Neuronal stem cell (in vitro differentiated cells): ENCODE results near the gene FCER2.

Source experiments
- DNase-seq: peaks from one replicate; pipeline ENCODE4 v3.0.0-alpha.2; 2013; ENCODE audit warnings: low spot score
- H2AFZ ChIP-seq: one replicate; pipeline ENCODE4 v1.6.1; 2013; ENCODE audit warnings: mild to moderate bottlenecking, low read length, inconsistent platforms
- H2AK5ac ChIP-seq: 2 replicates; pipeline ENCODE4 v1.6.1; 2013; ENCODE audit warnings: low read depth, mild to moderate bottlenecking, inconsistent platforms, low read length, moderate library complexity, mixed read lengths
- H2BK120ac ChIP-seq: 2 replicates; pipeline ENCODE4 v1.6.1; 2013; ENCODE audit warnings: low read depth, mild to moderate bottlenecking, inconsistent platforms, low read length, moderate library complexity, mixed read lengths
- H2BK12ac ChIP-seq: one replicate; pipeline ENCODE4 v1.6.1; 2013; ENCODE audit warnings: low read length, inconsistent platforms
- H2BK15ac ChIP-seq: 2 replicates; pipeline ENCODE4 v1.6.1; 2013; ENCODE audit warnings: mild to moderate bottlenecking, low read length, inconsistent platforms, mixed read lengths
- H2BK5ac ChIP-seq: one replicate; pipeline ENCODE4 v1.6.1; 2013; ENCODE audit warnings: inconsistent platforms, mild to moderate bottlenecking, low read length, moderate library complexity
- H3K14ac ChIP-seq: one replicate; pipeline ENCODE4 v1.6.1; 2013; ENCODE audit warnings: low read length, inconsistent platforms
- H3K18ac ChIP-seq: 2 replicates; pipeline ENCODE4 v1.6.1; 2013; ENCODE audit warnings: low read length, inconsistent platforms
- H3K23ac ChIP-seq: 2 replicates; pipeline ENCODE4 v1.6.1; 2013; ENCODE audit warnings: low read depth, mild to moderate bottlenecking, mixed read lengths, low read length, inconsistent platforms; ENCODE audit not compliant: poor library complexity
- H3K27ac ChIP-seq: replicated peaks from 3 replicates; pipeline ENCODE4 v1.5.1; 2013; ENCODE audit warnings: low read length, inconsistent platforms
- H3K27me3 ChIP-seq, 3 experiments: 2 replicates each; pipeline ENCODE4 v1.6.1; 2013; ENCODE audit warnings: low read length in 3 of 3, mild to moderate bottlenecking in 2 of 3, inconsistent platforms in 1 of 3, low read depth in 1 of 3, mixed read lengths in 1 of 3, moderate library complexity in 1 of 3; ENCODE audit not compliant: control insufficient read depth in 3 of 3, insufficient read depth in 3 of 3
- H3K36me3 ChIP-seq, 2 donors: replicated peaks in 1 of 2; 2 replicates each; pipeline ENCODE4 v1.6.1; 2013; ENCODE audit warnings: low read length in 2 of 2; ENCODE audit not compliant: control insufficient read depth in 2 of 2, insufficient read depth in 2 of 2
- H3K4ac ChIP-seq: 2 replicates; pipeline ENCODE4 v1.6.1; 2013; ENCODE audit warnings: inconsistent platforms, mild to moderate bottlenecking, low read length, moderate library complexity
- H3K4me1 ChIP-seq, 2 donors: 1 replicate in 1 of 2; 2 replicates in 1 of 2; pipeline ENCODE4 v1.6.1; 2013; ENCODE audit warnings: low read length in 2 of 2, low read depth in 1 of 2; ENCODE audit not compliant: control insufficient read depth in 2 of 2, insufficient read depth in 1 of 2
- H3K4me2 ChIP-seq: one replicate; pipeline ENCODE4 v1.6.1; 2013; ENCODE audit warnings: mild to moderate bottlenecking, low read length, inconsistent platforms; ENCODE audit not compliant: insufficient read depth, poor library complexity, severe bottlenecking
- H3K4me3 ChIP-seq, 2 donors: 2 replicates each; pipeline ENCODE4 v1.5.1; 2013; ENCODE audit warnings: low read length in 2 of 2, mild to moderate bottlenecking in 2 of 2, inconsistent platforms in 1 of 2, moderate library complexity in 1 of 2
- H3K79me1 ChIP-seq: one replicate; pipeline ENCODE4 v1.6.1; 2013; ENCODE audit warnings: low read depth, mild to moderate bottlenecking, inconsistent platforms, low read length, moderate library complexity
- H3K9ac ChIP-seq: one replicate; pipeline ENCODE4 v1.6.1; 2013; ENCODE audit warnings: mild to moderate bottlenecking, low read depth, low read length, inconsistent platforms; ENCODE audit not compliant: poor library complexity
- H3K9me3 ChIP-seq, 2 donors: replicated peaks in 1 of 2; 2 replicates each; pipeline versions ENCODE3 to v1.6.1; 2013; ENCODE audit warnings: low read length in 2 of 2, mild to moderate bottlenecking in 2 of 2, inconsistent platforms in 1 of 2, low read depth in 1 of 2, mixed read lengths in 1 of 2, moderate library complexity in 1 of 2; ENCODE audit not compliant: control insufficient read depth in 2 of 2, insufficient read depth in 1 of 2
- H4K8ac ChIP-seq: one replicate; pipeline ENCODE4 v1.6.1; 2013; ENCODE audit warnings: low read depth, mild to moderate bottlenecking, inconsistent platforms, low read length, moderate library complexity
- H4K91ac ChIP-seq: one replicate; pipeline ENCODE4 v1.6.1; 2013; ENCODE audit warnings: low read length, low read depth, mild to moderate bottlenecking, inconsistent platforms; ENCODE audit not compliant: poor library complexity
- WGBS, 2 donors: extraction: QIAGEN DNeasy Blood & Tissue Kit; methylation state at CpG; one replicate each; pipeline ENCODE4 v1.1.7; 2013; ENCODE audit warnings: missing lambda C conversion rate in 2 of 2, mixed read lengths in 1 of 2; ENCODE audit not compliant: insufficient read length in 2 of 2, insufficient replicate concordance in 1 of 2; ENCODE audit errors: extremely low coverage in 2 of 2; 5-methylcytosine and 5-hydroxymethylcytosine counted together

FCER2 gene

DNA sequence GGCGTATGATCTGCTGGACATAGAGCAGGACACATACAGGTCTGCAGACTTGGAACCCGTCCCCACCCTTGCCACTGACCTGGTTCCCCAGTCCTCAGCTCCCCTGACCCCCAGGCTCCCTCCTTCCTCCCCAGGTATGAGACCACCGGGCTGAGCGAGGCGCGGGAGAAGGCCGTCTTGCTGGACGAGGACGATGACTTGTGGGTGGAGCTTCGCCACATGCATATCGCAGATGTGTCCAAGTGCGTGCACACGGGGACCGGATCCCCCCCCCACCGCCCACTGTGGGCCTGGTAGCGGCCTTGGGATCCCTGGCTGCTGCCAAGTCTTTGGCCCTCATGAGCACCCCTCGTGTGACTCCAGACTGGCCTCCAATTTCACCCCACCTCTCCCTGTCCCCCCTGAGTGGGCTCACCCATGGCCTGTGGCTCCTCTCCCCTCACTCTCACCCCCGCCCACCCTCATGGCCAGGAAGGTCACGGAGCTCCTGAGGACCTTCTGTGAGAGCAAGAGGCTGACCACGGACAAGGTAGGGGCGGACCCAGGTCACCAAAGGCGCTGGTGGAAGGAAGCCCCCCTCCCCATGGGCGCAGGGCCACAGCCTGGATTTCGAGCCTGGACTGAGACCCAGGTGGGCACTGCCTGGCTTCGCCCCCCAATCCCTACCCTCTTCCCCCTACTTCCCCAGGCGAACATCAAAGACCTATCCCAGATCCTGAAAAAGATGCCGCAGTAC is 59.5 kb downstream of the FCER2 start:
- H2AK5ac ChIP-seq: peak overlapping the region; percentile 37
- H3K23ac ChIP-seq: peak overlapping the region; percentile 55
- H2BK5ac ChIP-seq: peak overlapping the region; percentile 82
- peak overlapping the region; percentile 56 for H3K14ac ChIP-seq
- no peak overlapping the region for H3K4me3 ChIP-seq
- H3K4me1 ChIP-seq: peaks cover 0 to 3% of the 10 kb centered on the region in 2 donors
- no peak overlapping the region for H2BK15ac ChIP-seq
- peaks cover 0 to 8% of the 10 kb centered on the region in 2 donors for H3K9me3 ChIP-seq
- DNase-seq: no peak
- no peak overlapping the region for H4K91ac ChIP-seq
- peaks cover 0 to 18% (median 2%) of the 10 kb centered on the region in 3 experiments for H3K27me3 ChIP-seq
- no peak overlapping the region for H3K18ac ChIP-seq
- no CpG with 5 or more reads among the region's 27 CpGs for WGBS, 2 donors
- H3K79me1 ChIP-seq: peaks cover 5% of the 10 kb centered on the region
- H4K8ac ChIP-seq: no peak overlapping the region
- H2BK120ac ChIP-seq: no peak overlapping the region
- H3K4ac ChIP-seq: no peak overlapping the region
- H3K27ac ChIP-seq: no peak overlapping the region
- no peak overlapping the region for H2BK12ac ChIP-seq
- peaks cover 0 to 3% of the 10 kb centered on the region in 2 donors for H3K36me3 ChIP-seq
- no peak overlapping the region for H2AFZ ChIP-seq
- peak overlapping the region; percentile 4 for H3K9ac ChIP-seq
- H3K4me2 ChIP-seq: no peak overlapping the region

- no peak overlapping the region for H2AFZ ChIP-seq
- H3K4ac ChIP-seq: no peak overlapping the region
- no peak overlapping the region for H2BK12ac ChIP-seq
- no peak overlapping the region for H2AK5ac ChIP-seq
- H3K18ac ChIP-seq: no peak overlapping the region
- H3K4me3 ChIP-seq: no peak overlapping the region
- peak overlapping the region; percentile 55 for H3K23ac ChIP-seq
- H3K9ac ChIP-seq: no peak overlapping the region
- H3K27ac ChIP-seq: no peak overlapping the region
- H2BK120ac ChIP-seq: no peak overlapping the region
- H3K27me3 ChIP-seq: peaks cover 0 to 21% (median 2%) of the 10 kb centered on the region in 3 experiments
- H2BK15ac ChIP-seq: no peak overlapping the region
- peak overlapping the region; percentile 56 for H3K14ac ChIP-seq
- H3K36me3 ChIP-seq: peaks cover 0 to 3% of the 10 kb centered on the region in 2 donors
- no peak overlapping the region for H3K4me2 ChIP-seq
- WGBS, 2 donors: no CpG with 5 or more reads among the region's 43 CpGs
- no peak overlapping the region for H4K91ac ChIP-seq
- no peak for DNase-seq
- H2BK5ac ChIP-seq: peak overlapping the region; percentile 82
- peaks cover 0 to 5% of the 10 kb centered on the region in 2 donors for H3K4me1 ChIP-seq
- no peak overlapping the region for H4K8ac ChIP-seq
- H3K79me1 ChIP-seq: peaks cover 5% of the 10 kb centered on the region
- H3K9me3 ChIP-seq: peaks cover 0 to 8% of the 10 kb centered on the region in 2 donors
Observed at GRCh38 chr19:7641290-7642276, 60.3 kb downstream of the FCER2 start.

DNA sequence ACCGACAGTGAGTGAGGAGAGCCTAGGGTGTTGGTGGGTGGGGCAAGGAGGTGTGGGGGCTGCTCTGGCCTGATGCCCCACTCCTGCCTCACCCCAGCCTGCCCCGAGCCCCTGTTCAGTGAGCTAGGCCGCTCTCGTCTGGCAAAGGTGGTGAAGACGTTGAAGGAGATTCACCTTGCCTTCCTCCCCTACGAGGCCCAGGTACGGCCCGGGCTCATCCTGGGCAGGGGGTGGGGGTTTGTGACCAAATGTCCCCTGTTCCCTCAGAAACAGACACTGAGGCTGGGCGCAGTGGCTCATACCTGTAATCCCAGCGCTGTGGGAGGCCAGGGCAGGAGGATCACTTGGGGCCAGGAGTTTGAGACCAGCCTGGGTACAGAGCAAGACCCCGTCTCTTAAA is 61.1 kb downstream of the FCER2 start:
- Histone ChIP-seq H3K4me2 (no peak overlapping the region), H3K23ac (no peak overlapping the region)
- no CpG with 5 or more reads among the region's 11 CpGs for WGBS, 2 donors

More for the DNA sequence above, 61.1 kb downstream of the FCER2 start:
- Histone ChIP-seq H3K4me3 (no peak overlapping the region), H3K14ac (no peak overlapping the region), H4K91ac (no peak overlapping the region), H3K4me1 (peaks cover 0 to 7% of the 10 kb centered on the region in 2 donors), H2BK15ac (no peak overlapping the region), H3K9ac (no peak overlapping the region), H2AK5ac (peak overlapping the region; percentile 52), H2BK5ac (no peak overlapping the region), H3K9me3 (peaks cover 0 to 8% of the 10 kb centered on the region in 2 donors), H3K27ac (no peak overlapping the region), H3K27me3 (peaks cover 0 to 21% (median 7%) of the 10 kb centered on the region in 3 experiments), H2BK12ac (no peak overlapping the region), H3K4ac (no peak overlapping the region), H4K8ac (no peak overlapping the region), H2AFZ (no peak overlapping the region), H2BK120ac (no peak overlapping the region), H3K79me1 (peaks cover 5% of the 10 kb centered on the region), H3K18ac (no peak overlapping the region), H3K36me3 (peaks cover 0 to 3% of the 10 kb centered on the region in 2 donors)
- DNase-seq: no peak
